Right renal pelvis (tissue), 4 donors: ENCODE data around the gene GRIK1. TPM values are rescaled to one million over a fixed set of nuclear protein-coding genes. Genes with fewer than 3 reads are reported as not detected.
"Not testable (repeated sequence)": the region's sequence is repeated elsewhere in the genome, so short reads cannot be mapped to it uniquely, and the experiment has no call there.

ENCODE experiments used
- DNase-seq, 4 donors: peaks; one replicate each; pipeline ENCODE4 v3.0.0-alpha.2; 2013; ENCODE audit warnings: low read depth in 4 of 4, low spot score in 3 of 4, missing footprints in 1 of 4
- polyA plus RNA-seq, 4 donors: library from polyadenylated mRNA; unstranded; fragments of 120-200 nt; gene quantifications; one replicate each; pipeline ENCODE4 v1.2.1, GENCODE V29; 2013; ENCODE audit not compliant: insufficient read length in 4 of 4

Gene GRIK1
- polyA plus RNA-seq, 4 donors, result 1.2 to 2.5 (median 1.4) TPM

- DNase-seq, result no peak
Observed at GRCh38 chr21:29626801-29627470, 312.9 kb downstream of the GRIK1 start.

GRCh38 chr21:29625990-29626389 is 313.8 kb downstream of the GRIK1 start:
- no peak for DNase-seq

- DNase-seq, result no peak
Observed at GRCh38 chr21:29624776-29625175, 315.0 kb downstream of the GRIK1 start.

- no peak for DNase-seq
Observed at GRCh38 chr21:29621525-29621924, 318.3 kb downstream of the GRIK1 start.

- DNase-seq, result no peak
Observed at GRCh38 chr21:29616209-29616751, 323.5 kb downstream of the GRIK1 start.

GRCh38 chr21:29613877-29614276 is 325.9 kb downstream of the GRIK1 start:
- DNase-seq, result no peak

GRCh38 chr21:29613021-29613420 is 326.8 kb downstream of the GRIK1 start:
- DNase-seq, result no peak

GRCh38 chr21:29610779-29611360 is 328.9 kb downstream of the GRIK1 start:
- no peak for DNase-seq

GRCh38 chr21:29606613-29607012 is 333.2 kb downstream of the GRIK1 start:
- no peak for DNase-seq

GRCh38 chr21:29605219-29605618 is 334.6 kb downstream of the GRIK1 start:
- not testable (repeated sequence) for DNase-seq

GRCh38 chr21:29604076-29604475 is 335.7 kb downstream of the GRIK1 start:
- DNase-seq, result no peak

- no peak for DNase-seq
Observed at GRCh38 chr21:29601047-29601446, 338.7 kb downstream of the GRIK1 start.

GRCh38 chr21:29586696-29587095 is 353.1 kb downstream of the GRIK1 start:
- DNase-seq, result no peak

- no peak for DNase-seq
Observed at GRCh38 chr21:29585462-29585861, 354.3 kb downstream of the GRIK1 start.

- no peak for DNase-seq
Observed at GRCh38 chr21:29583424-29583924, 356.3 kb downstream of the GRIK1 start.

GRCh38 chr21:29582855-29583254 is 356.9 kb downstream of the GRIK1 start:
- no peak for DNase-seq

- DNase-seq, result peak in 1 of 4 donors; percentile 14
Observed at GRCh38 chr21:29581393-29581792, 358.4 kb downstream of the GRIK1 start.

GRCh38 chr21:29580732-29581285 is 359.0 kb downstream of the GRIK1 start:
- no peak for DNase-seq

GRCh38 chr21:29578306-29578705 is 361.5 kb downstream of the GRIK1 start:
- DNase-seq, result no peak

- no peak for DNase-seq
Observed at GRCh38 chr21:29571949-29572348, 367.8 kb downstream of the GRIK1 start.

GRCh38 chr21:29568020-29568697 is 371.6 kb downstream of the GRIK1 start:
- no peak for DNase-seq
